ENCODE results near the gene ALDH8A1.

- TF ChIP-seq CTCF (IDR thresholded peaks at IDR 0.05) (no peak), POLR2A (IDR thresholded peaks at IDR 0.05) (no peak)
These were observed 19.4 kb downstream of the ALDH8A1 start for GRCh38 chr6:134930463-134930862.
